HEK293 (cell line): ENCODE data around the gene NOL4.

Experiments used
- HOXC10 ChIP-seq: sonication (generic); formaldehyde crosslinking; IDR thresholded peaks from 2 replicates; pipeline ENCODE4 v1.8.1; 2023; ENCODE audit warnings: mild to moderate bottlenecking, missing genetic modification reagents
- SALL2 ChIP-seq: fragments of 450-650 bp; formaldehyde crosslinking; IDR thresholded peaks from 2 replicates; pipeline ENCODE4 v1.5.0; 2017; ENCODE audit warnings: missing biosample characterization, mild to moderate bottlenecking, missing genetic modification characterization, borderline replicate concordance
- ZNF157 ChIP-seq: fragments of 450-650 bp; formaldehyde crosslinking; IDR thresholded peaks from 2 replicates; pipeline ENCODE4 v1.5.1; 2016; ENCODE audit warnings: missing biosample characterization, missing genetic modification characterization
- ZNF239 ChIP-seq: fragments of 450-650 bp; formaldehyde crosslinking; IDR thresholded peaks from 2 replicates; pipeline ENCODE4 v1.5.1; 2016; ENCODE audit warnings: missing biosample characterization, missing genetic modification characterization
- ZNF274 ChIP-seq, 2 experiments: fragments of 200-500 bp in 1 of 2; fragments of 450-650 bp in 1 of 2; sonication (Bioruptor generic) in 1 of 2; formaldehyde crosslinking in 1 of 2; IDR thresholded peaks; 2 replicates each; pipeline versions ENCODE4 v1.5.1 to v1.6.1; 2014 to 2016; ENCODE audit warnings: borderline replicate concordance in 1 of 2, inconsistent platforms in 1 of 2, low read length in 1 of 2, missing biosample characterization in 1 of 2, missing genetic modification characterization in 1 of 2
- ZNF707 ChIP-seq: fragments of 450-650 bp; formaldehyde crosslinking; IDR thresholded peaks from 2 replicates; pipeline ENCODE4 v1.5.1; 2016; ENCODE audit warnings: missing biosample characterization, missing genetic modification characterization
- ZNF76 ChIP-seq: fragments of 450-650 bp; formaldehyde crosslinking; IDR thresholded peaks from 2 replicates; pipeline ENCODE4; 2016; ENCODE audit warnings: low read depth, missing biosample characterization, missing genetic modification characterization, borderline replicate concordance
- TF ChIP-seq, protein P1 (sequence below): fragments of 450-650 bp; formaldehyde crosslinking; IDR thresholded peaks from 2 replicates; pipeline ENCODE4 v1.5.1; 2016; ENCODE audit warnings: missing biosample characterization, missing genetic modification characterization
- TF ChIP-seq, protein P2 (sequence below): fragments of 450-650 bp; formaldehyde crosslinking; IDR thresholded peaks from 2 replicates; pipeline ENCODE4 v1.5.1; 2016; ENCODE audit warnings: missing biosample characterization, missing genetic modification characterization
- TF ChIP-seq, protein P3 (sequence below): fragments of 450-650 bp; formaldehyde crosslinking; IDR thresholded peaks from 2 replicates; pipeline ENCODE4 v1.5.1; 2016; ENCODE audit warnings: missing biosample characterization, missing genetic modification characterization

DNA sequence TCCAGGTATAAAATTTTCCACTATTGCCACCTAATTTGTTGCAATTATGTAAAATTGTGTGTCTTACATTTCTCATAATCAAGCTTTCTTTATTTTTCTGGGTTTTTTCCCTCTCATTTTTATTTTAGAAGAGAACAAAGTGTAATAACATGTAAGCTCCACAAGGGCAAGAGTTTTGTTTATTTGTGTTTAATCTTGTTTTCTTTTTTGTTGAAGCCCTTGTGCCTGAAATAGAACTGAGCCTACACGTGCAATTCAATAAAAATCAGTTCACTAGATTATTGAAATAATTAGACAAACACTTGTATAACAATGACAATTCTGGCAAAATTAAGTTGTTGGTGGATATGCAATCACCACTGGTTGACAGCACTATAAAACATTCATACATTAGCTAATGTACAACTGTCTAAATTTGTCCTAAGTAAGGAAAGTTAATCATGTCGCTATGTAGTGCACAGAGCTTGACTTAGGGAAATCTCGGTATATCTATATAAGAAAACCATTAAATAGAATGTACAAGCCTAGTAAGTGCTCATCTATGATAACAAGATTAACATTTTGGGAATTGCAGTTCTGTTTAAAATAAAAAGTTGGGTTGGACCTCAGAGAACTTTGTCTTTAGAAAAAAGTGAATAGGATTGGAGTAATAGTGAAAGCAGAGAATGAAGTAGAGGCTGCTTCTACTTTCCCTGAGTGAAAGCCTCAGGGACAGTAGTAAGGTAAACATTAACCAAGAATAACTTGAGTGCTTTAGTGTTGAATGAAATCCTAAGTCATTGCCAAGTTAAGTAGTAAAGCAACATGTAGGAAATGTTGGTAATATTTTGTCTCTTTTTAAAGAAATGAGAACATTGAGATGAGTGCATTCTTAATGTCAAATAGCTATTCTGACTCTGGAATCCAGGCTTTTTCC is 37.4 kb upstream of the NOL4 start:
- TF ChIP-seq HOXC10 (CRISPR knock-in tag) (no peak), ZNF157 (tag by site-specific recombination) (no peak), ZNF274 (IDR thresholded peaks at IDR 0.05; ENCODE audit: low read length) (no peak), ZNF274 (tag by site-specific recombination; IDR thresholded peaks at IDR 0.05; ENCODE audit: borderline replicate concordance) (no peak), SALL2 (tag by site-specific recombination) (no peak), ZNF76 (tag by site-specific recombination) (no peak), ZNF707 (tag by site-specific recombination) (no peak), ZNF239 (tag by site-specific recombination) (no peak)
- TF ChIP-seq, protein P1, sequence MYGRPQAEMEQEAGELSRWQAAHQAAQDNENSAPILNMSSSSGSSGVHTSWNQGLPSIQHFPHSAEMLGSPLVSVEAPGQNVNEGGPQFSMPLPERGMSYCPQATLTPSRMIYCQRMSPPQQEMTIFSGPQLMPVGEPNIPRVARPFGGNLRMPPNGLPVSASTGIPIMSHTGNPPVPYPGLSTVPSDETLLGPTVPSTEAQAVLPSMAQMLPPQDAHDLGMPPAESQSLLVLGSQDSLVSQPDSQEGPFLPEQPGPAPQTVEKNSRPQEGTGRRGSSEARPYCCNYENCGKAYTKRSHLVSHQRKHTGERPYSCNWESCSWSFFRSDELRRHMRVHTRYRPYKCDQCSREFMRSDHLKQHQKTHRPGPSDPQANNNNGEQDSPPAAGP: no peak
- TF ChIP-seq, protein P2, sequence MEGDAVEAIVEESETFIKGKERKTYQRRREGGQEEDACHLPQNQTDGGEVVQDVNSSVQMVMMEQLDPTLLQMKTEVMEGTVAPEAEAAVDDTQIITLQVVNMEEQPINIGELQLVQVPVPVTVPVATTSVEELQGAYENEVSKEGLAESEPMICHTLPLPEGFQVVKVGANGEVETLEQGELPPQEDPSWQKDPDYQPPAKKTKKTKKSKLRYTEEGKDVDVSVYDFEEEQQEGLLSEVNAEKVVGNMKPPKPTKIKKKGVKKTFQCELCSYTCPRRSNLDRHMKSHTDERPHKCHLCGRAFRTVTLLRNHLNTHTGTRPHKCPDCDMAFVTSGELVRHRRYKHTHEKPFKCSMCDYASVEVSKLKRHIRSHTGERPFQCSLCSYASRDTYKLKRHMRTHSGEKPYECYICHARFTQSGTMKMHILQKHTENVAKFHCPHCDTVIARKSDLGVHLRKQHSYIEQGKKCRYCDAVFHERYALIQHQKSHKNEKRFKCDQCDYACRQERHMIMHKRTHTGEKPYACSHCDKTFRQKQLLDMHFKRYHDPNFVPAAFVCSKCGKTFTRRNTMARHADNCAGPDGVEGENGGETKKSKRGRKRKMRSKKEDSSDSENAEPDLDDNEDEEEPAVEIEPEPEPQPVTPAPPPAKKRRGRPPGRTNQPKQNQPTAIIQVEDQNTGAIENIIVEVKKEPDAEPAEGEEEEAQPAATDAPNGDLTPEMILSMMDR (tag by site-specific recombination): no peak
- TF ChIP-seq, protein P3, sequence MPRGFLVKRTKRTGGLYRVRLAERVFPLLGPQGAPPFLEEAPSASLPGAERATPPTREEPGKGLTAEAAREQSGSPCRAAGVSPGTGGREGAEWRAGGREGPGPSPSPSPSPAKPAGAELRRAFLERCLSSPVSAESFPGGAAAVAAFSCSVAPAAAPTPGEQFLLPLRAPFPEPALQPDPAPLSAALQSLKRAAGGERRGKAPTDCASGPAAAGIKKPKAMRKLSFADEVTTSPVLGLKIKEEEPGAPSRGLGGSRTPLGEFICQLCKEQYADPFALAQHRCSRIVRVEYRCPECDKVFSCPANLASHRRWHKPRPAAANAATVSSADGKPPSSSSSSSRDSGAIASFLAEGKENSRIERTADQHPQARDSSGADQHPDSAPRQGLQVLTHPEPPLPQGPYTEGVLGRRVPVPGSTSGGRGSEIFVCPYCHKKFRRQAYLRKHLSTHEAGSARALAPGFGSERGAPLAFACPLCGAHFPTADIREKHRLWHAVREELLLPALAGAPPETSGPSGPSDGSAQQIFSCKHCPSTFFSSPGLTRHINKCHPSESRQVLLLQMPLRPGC (tag by site-specific recombination): no peak
